HG02610 (cell line): ENCODE results near the gene DAAM1.

Experiments used
- ATAC-seq: cut with Tn5 transposase; IDR thresholded peaks from one replicate; pipeline ENCODE4 v1.9.1; 2021; ENCODE audit warnings: mild to moderate bottlenecking, moderate library complexity; ENCODE audit not compliant: unreplicated experiment

DAAM1 gene

DNA sequence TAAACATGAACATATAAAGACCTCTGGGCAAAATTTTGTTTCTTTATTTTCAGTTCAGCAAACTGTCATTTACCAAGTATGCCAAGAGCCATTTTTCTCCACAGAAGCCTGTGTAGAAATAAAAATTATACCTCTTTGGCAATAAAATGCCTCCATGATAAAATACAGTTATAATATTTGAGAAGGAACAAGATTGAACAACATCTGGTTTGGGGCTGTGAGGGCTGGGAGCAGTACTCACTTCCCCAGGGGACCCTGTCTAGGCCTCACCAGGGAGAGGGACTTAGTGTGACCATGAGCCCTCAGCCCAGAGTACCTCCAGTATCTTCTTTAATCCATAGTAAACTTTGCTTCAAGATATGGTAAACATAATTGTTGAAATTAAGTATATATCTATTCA lies 65.1 kb downstream of the DAAM1 start:
- no peak for ATAC-seq

DNA sequence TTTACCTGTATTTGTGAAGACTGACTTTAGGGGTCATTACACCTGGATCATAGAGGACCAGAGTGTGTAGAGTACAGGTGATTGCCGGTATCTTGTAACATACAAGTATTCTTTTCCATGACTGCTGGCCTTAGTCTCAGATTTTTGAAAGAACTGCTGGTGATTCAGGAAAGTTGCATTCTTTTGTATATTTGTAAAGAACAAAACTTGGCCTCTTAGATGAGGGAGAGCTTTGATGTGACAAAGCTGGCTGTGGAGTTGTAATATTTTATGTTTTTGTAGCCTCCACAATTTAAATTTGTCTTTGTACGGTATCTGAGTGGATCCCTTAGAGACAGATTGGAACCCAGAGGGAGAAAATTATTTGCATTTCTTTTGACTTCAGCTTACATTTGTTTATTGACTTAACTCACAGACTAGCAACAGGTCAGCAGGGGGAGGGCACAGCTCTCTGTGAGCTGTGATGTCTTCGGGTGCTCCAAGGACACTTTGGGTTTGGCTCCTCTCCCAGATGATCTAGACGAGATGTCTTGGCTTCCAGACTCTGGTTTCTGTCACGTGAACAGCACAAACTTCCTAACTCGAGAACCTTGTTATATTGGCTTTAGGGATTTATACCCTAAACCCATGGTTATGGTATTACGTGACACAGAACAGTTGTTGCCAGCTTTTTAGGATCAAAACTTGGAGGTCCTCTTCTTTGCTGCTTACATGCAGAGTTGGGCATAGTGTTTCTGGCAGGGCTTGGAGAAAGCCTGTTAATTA lies 65.9 kb downstream of the DAAM1 start:
- no peak for ATAC-seq

DNA sequence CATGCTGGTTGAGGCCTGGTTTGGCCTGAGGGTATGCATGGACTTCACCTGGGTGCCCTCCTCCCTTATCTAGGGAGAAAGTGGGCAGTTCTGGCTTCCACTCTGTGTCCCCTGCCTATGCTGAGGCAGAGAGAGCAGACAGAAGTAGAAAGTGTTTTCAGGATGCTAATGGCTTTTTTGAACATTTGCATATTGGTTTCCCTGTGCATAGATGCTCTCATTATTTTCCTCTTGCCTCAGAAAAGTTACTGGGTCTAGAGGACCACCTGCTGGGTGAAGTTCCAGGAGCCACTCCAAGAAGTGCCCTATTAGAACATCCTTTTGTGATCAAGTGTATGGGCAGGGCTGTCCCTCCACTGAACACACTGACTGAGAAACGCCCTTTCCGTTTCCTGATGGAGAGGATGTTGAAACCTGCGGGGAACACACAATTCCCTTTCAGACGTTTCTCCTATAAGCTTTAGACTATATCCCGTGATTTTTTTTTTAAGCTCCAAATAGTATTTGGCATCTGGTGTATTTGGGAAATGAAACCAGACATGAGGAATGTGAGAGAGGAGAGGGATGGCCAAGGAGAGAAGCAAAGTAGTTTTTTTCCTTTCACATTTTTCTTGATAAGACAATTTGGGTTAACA lies 66.6 kb downstream of the DAAM1 start:
- ATAC-seq, result peak; percentile 68

DNA sequence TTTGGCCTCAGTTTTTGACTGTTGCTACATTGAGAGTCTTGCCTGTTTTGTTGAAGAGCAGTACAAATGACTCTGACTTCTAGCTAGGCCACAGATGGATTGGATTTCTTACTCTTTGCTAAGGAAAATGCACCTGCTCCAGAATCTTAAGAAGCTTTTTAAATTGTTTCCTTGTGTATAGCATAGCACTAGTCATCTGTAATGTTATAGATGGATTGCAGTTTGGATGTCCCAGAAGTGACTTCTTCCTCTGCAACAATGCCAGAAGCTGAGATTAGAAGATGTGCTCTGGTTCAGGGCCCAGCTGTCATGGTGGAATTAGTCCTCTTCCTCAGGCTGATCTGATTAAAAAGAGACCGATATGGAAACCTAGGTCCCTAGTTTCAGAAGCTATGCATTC lies 67.9 kb downstream of the DAAM1 start:
- ATAC-seq, result no peak

DNA sequence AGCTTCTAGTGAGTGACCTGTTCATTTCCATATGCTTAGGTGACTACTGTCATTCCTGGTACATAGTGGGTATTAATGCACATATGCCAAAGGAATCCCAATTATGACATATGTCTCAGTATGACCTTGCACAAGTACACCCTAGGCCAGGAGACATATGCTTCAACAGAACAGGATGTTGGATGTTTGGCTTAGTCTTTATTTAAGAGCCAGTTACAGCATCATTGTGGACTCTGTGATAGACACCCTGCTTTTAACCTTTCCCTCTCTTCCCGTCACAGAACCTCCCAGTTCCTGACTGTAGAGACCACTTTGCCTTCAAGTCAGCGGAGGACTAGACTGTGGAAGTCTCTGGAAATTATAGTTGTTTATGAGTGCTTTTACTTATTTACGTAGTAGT lies 72.9 kb downstream of the DAAM1 start:
- ATAC-seq, result no peak

DNA sequence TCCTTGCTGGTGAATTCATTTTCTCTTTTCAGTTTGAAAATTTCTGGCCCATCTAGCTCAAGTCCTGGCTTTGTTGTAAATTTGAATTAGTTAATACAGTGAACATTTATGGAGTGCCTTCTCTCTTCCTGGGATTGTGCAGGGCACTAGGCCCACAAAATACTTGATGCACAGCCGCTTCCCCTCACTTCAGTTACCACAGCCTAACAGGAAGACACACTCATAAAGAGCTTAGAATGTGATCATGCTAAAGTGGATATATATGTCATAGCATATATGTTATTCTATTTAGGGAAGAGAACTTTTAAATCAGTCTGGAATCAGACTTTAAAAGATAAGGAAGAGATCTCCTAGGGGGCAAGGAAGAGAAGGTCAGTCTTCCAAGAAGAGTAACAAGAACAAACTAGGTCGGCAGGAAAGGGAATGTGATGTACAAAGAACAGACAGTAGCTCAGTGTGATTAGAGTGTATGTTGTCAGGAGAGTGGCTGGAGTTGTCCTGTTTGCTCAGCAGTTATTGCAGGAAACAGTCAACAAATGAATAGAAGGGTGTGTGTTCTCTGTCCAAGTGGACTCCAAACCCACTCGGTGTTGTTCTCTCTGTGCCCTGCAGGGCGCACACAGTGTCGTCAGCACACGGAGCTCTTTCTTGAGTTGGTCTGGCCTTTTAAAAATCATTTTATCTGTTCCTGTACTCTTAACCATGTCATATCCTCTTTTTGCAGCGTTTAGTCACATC lies 74.4 kb downstream of the DAAM1 start:
- ATAC-seq, result no peak

DNA sequence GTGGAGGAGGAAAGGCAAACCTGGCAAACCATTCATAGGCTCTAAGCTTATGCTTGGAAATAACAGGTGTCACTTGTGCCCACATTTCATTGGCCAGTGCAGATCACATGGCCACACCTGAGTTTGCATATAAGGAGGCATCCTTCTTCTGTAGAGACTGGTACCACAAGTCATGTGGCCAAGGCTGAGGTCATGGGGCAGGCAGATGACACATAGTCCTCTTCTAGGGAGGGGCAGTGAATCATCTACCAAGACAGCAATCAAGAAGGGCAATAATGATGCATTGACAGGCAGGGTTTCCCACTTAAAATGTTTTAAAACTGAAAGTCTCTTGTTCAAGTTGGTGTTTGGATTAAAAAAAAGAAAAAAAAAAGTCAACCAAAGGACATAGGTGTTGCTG lies 77.3 kb downstream of the DAAM1 start:
- no peak for ATAC-seq

DNA sequence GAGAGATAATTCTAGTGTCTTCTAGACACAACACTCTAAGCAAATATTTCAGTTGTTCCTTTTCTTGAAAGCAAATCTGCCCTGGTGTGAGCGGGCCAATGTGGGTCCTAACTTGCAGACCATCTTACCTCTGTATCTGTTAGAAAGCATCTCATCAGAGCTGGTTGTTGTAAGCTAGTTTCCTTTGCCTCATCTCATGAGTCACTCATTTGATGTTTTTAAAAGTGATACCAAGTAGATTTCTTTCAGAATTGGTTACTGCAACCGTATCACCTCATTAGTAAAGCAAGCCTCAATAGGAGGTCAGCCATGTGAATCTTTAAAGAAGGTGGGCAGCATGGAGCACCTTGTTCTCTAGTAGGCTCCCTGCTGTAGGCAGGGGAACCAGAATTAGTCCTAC lies 78.6 kb downstream of the DAAM1 start:
- no peak for ATAC-seq

DNA sequence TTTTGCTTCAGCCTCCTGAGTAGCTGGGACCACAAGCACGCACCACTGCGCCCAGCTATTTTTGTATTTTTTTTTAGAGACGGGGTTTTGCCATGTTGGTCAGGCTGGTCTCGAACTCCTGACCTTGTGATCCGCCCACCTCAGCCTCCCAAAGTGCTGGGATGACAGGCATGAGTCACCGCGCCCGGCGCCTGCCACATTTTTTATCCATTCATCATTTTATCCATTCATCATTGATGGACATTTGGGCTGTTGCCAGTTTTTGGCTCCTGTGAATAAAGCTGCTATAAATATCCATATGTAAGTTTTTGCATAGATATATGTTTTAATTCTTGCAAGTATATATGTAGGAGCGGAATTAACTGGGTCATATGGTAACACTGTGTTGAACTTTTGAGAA lies 79.5 kb downstream of the DAAM1 start:
- ATAC-seq, result no peak

DNA sequence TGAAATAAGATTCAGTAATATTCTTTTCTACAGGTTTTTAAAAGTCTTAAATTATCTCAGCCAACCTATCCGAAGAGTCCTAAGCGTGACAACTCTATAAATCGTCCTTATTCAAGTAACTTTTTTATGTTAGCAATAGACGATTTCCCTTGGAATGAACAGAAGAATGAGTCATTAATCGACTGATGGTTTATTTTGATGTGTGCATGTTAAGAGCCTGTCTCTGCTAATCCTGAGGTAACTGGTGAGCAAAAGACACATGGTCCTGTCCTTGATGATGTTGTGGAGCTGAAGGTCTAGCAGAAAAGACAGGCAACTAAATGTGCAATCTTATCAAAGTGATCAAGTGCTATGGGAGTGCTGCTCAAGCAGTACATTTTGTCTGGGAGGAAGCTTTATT lies 80.4 kb downstream of the DAAM1 start:
- ATAC-seq, result no peak

DNA sequence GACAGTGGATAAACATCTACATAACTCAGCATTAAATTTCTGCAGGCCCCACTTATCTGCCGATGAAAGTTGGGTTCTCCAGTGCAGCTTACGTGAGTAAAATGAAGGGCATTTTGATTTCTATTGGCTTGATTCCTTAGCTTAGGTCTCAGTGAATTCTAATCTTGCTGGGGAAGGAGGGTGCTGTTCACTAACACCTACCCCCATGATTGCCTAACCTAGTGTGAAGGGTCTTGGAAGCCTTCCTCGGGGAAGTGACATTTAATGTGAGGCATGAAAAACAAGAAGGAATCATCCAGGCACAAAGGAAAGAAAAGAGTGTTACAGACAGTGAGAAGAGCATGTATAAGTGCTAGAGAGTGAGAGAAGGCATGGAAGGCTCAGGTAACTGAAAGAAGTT lies 81.0 kb downstream of the DAAM1 start:
- no peak for ATAC-seq

DNA sequence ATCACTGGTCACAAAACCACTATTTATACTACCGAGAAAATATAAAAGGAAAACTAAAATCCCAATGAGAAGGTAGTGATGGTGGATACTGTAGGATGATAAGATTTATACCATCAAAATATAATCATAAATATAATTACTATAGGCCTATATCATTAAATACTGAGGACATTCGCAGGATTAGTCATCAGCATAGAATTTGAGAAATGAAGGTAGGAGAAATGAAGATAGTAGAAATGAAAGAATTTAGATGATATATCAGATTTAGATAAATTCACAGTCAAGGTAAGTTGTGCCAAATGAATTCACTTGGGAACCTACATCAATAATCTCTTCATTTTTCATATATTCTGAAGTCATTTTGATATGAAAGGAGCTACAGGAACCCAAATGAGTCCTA lies 82.8 kb downstream of the DAAM1 start:
- no peak for ATAC-seq

DNA sequence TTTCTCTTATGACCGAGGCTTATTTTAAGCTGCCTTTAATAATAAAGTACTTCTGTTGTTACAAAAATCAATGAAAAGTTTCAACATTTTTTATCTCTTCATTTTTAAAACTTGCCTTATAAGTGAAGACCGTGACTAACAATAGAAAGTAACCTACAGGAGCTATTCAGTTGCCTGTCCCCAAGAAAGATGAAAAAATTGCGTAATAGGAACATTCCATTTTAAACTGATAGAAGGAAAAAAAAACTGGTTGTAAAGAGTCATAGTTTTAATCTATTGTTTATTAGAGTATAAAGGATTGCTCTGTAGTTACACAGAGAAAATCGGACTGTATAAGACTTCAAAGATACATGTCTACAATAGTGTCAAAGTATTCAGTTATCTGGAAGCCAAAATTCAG lies 83.3 kb downstream of the DAAM1 start:
- no peak for ATAC-seq

DNA sequence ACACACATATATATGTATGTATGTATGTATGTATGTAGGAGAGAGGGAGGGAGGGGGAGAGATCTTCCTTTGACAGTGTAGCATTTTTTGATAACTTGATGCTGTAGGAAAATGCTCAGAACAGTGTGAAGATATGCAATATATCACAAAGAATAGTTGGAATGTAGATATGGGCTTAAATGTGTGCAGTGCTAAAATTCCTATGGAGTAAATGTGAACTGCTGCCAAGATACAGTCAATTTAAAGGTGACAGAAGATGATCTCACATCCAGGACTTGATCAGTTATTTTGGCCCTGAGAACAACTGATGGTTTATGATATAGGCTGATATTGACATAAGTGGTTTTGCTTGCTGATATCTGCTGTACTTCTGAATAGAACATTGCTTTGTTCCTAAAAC lies 84.2 kb downstream of the DAAM1 start:
- ATAC-seq, result no peak

DNA sequence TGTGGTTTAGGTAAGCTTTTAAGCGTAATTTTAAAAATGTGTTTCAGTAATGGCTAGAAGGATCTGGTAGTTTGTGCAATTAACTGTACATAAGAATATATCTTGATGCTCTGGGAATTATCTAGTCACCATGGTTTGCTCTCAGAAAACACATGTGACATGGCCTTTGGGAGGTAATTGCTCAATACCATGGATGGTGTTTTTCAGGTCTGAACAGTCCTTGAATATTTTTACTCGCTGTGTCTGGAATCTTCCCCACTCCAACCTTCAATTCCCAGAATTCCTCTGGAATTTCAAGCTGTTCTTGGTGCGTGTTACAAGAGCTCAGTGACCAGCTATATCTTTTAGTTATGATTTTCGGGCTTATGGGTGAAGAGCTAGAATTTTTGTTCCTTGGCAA lies 85.3 kb downstream of the DAAM1 start:
- ATAC-seq, result no peak

DNA sequence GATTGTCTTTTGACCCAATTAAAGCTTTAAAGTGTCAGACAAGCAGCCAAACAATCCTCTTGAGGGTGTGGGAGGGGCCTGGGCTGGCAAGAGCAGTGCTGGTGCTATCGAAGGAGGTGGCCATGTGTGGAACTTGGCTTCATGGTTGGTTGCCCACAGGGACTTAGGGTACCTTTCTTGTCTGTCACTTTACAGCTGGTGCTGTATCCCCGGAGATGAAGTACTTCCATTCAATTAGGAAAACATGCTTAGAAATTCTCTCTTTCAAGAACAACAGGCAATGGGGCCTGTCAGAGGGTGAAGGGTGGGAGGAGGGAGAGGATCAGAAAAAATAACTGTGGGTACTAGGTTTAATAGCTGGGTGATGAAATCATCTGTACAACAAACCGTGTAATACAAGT lies 86.5 kb downstream of the DAAM1 start:
- ATAC-seq, result peak; percentile 34

DNA sequence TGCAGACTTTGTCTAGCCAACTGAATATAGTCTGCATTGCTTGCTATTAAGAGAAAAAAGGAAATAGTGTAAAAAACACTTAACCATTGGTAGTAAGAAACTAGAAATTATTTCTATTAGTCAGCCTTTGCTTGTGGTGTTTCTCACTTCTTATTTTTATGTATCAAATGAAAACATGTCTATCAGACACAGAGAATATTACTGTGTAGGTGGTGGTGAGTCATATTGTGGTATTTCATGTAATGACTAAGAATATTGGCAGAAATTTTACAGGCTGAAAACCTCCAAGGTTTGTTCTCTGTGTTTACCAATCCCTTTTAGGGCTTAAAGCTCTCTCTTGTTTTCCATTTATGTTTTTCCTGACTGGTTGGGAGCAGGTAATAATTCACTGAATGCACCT lies 87.2 kb downstream of the DAAM1 start:
- ATAC-seq, result peak; percentile 92

DNA sequence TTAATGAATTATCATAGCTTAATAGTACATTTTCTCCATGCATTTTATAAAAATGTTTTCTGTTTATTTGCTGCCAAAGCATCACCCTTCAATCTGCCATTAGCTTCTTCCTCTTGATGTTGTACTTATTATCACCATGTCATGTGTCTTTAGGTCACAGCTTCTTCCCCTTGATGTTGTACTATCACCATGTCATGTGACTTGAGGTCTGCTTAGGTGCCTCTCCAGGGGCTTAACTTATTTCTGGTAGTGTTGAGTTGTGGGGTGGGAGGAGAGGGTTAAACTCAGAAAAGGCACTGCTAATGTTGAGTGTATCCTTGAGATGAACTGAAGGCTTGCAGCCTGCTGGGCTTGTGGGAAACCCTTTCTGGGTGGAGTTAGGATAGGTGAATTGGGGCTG lies 87.8 kb downstream of the DAAM1 start:
- no peak for ATAC-seq

DNA sequence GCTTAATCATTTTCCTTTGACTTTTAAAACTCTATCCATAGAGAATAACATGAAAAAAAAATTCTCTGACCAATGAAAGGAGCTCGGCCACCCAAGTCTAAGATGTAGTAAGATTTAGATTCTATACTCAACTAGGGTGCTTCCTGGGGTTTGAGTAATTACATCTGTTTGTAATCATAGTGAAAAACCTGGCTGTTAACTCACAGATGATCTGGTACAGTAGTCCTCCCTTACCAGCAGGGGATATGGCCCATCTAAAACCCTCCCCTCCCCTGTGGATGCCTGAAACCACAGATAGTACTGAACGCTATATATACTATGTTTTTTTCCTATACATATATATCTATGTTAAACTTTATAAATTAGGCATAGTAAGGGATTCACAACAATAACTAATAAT lies 89.2 kb downstream of the DAAM1 start:
- peak; percentile 30 for ATAC-seq

DNA sequence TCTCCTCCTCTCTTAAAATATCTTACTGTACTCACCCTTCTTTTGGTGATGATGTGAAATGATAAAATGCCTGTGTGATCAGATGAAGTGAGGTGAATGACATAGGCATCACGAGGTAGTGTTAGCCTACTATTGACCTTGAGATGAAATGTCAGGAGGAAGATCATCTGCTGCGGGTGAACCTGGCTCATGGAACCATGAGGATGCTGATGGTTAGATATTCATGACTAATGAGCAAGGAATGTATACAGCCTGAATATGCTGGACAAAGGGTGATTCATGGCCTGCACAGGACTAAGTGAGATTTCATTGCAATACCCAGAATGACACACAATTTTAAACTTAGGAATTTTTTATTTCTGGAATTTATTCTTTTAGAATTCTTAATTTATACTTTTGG lies 89.6 kb downstream of the DAAM1 start:
- ATAC-seq, result no peak

DNA sequence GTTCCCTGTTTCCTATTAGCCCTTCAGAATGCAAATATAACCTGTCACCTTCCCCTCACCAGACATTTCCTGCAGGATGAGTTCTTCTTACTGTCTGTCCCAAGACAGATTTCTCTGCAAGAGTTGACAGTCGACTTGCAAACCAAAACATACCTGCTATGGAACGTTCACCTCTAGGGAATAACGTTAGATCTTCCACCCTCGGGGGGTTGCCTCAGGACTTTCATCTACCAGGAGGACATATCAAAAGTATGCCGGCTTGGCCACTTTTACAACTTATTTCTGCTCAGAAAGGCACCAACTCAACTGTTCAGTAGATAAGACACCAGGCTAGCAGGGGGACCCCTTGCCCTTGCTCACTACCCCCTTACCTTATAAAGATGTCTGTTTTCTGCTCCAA lies 92.5 kb downstream of the DAAM1 start:
- no peak for ATAC-seq
